CD4-positive, alpha-beta T cell treated with Interleukin-12 subunit alpha and Interleukin-12 subunit beta, for 1 hour (primary cell): Measurements from ENCODE around the gene F2RL2.

Source experiments
- DNase-seq: peaks from one replicate; pipeline ENCODE4 v3.0.0-alpha.2; 2020

The F2RL2 gene

GRCh38 chr5:76622973-76623596 lies at the start of gene F2RL2:
F2RL2 (minus strand) TSS chr5:76623403; CDS start chr5:76623230, 173 bp downstream.
- no peak for DNase-seq

- no peak for DNase-seq
Observed at GRCh38 chr5:76672242-76672641, 49.0 kb upstream of the F2RL2 start.

- no peak for DNase-seq
Observed at GRCh38 chr5:76670508-76670907, 47.3 kb upstream of the F2RL2 start.

- DNase-seq: no peak
Observed at GRCh38 chr5:76669245-76669644, 46.0 kb upstream of the F2RL2 start.

GRCh38 chr5:76667495-76667894 lies 44.3 kb upstream of the F2RL2 start:
- DNase-seq: no peak

GRCh38 chr5:76664079-76664478 lies 40.9 kb upstream of the F2RL2 start:
- no peak for DNase-seq

GRCh38 chr5:76663573-76663972 lies 40.4 kb upstream of the F2RL2 start:
- no peak for DNase-seq

- no peak for DNase-seq
Observed at GRCh38 chr5:76662521-76662920, 39.3 kb upstream of the F2RL2 start.

- DNase-seq: no peak
Observed at GRCh38 chr5:76660360-76660759, 37.2 kb upstream of the F2RL2 start.

GRCh38 chr5:76657683-76658311 lies 34.6 kb upstream of the F2RL2 start:
- no peak for DNase-seq

- DNase-seq: no peak
Observed at GRCh38 chr5:76657091-76657490, 33.9 kb upstream of the F2RL2 start.

- DNase-seq: no peak
Observed at GRCh38 chr5:76652809-76653414, 29.7 kb upstream of the F2RL2 start.

GRCh38 chr5:76649140-76649539 lies 25.9 kb upstream of the F2RL2 start:
- no peak for DNase-seq

- no peak for DNase-seq
Observed at GRCh38 chr5:76643371-76643770, 20.2 kb upstream of the F2RL2 start.

GRCh38 chr5:76642390-76643040 lies 19.3 kb upstream of the F2RL2 start:
- DNase-seq: no peak

- DNase-seq: peak; percentile 70
Observed at GRCh38 chr5:76641514-76642120, 18.4 kb upstream of the F2RL2 start.

- no peak for DNase-seq
Observed at GRCh38 chr5:76638479-76638878, 15.3 kb upstream of the F2RL2 start.

GRCh38 chr5:76637490-76637889 lies 14.3 kb upstream of the F2RL2 start:
- no peak for DNase-seq

- no peak for DNase-seq
Observed at GRCh38 chr5:76634661-76635060, 11.5 kb upstream of the F2RL2 start.

- peak; percentile 7 for DNase-seq
Observed at GRCh38 chr5:76626738-76627137, 3.5 kb upstream of the F2RL2 start.

- no peak for DNase-seq
Observed at GRCh38 chr5:76625087-76625815, 2.0 kb upstream of the F2RL2 start.

GRCh38 chr5:76622076-76622475 lies 1.1 kb downstream of the F2RL2 start:
- DNase-seq: no peak

GRCh38 chr5:76620166-76620565 lies 3.0 kb downstream of the F2RL2 start:
- no peak for DNase-seq
